ENCODE measurements around the gene KLK10. TPM values are rescaled to one million over a fixed set of nuclear protein-coding genes. Genes with fewer than 3 reads are reported as not detected.

KLK10 gene
- total RNA-seq, 1 donor from 2014 or later: not detected

- H3K27ac Mint-ChIP-seq: no peak overlapping the region
- no peaks in the 10 kb centered on the region for H3K36me3 Mint-ChIP-seq (ENCODE audit: insufficient read depth)
- TF ChIP-seq CTCF (IDR thresholded peaks at IDR 0.05; ENCODE audit: unreplicated experiment): no peak
- no peak overlapping the region for H3K4me3 Mint-ChIP-seq (ENCODE audit: low read depth)
- peaks cover 43% of the 10 kb centered on the region for H3K27me3 Mint-ChIP-seq
- H3K9me3 Mint-ChIP-seq (ENCODE audit: low read depth): peaks cover under 1% of the 10 kb centered on the region
- DNase-seq (ENCODE audit: low spot score, unreplicated experiment): no peak
- no peaks in the 10 kb centered on the region for H3K4me1 Mint-ChIP-seq (ENCODE audit: low read depth)
Measured at GRCh38 chr19:50982186-50982585, 37.3 kb downstream of the KLK10 start.

GRCh38 chr19:50981587-50982146 lies 37.8 kb downstream of the KLK10 start:
- H3K27ac Mint-ChIP-seq: peak overlapping the region; percentile 53
- H3K4me1 Mint-ChIP-seq (ENCODE audit: low read depth): no peaks in the 10 kb centered on the region
- no peak for DNase-seq (ENCODE audit: low spot score, unreplicated experiment)
- H3K9me3 Mint-ChIP-seq (ENCODE audit: low read depth): peaks cover 2% of the 10 kb centered on the region
- H3K27me3 Mint-ChIP-seq: peaks cover 41% of the 10 kb centered on the region
- no peak for TF ChIP-seq CTCF (IDR thresholded peaks at IDR 0.05; ENCODE audit: unreplicated experiment)
- H3K4me3 Mint-ChIP-seq (ENCODE audit: low read depth): no peak overlapping the region
- no peaks in the 10 kb centered on the region for H3K36me3 Mint-ChIP-seq (ENCODE audit: insufficient read depth)

GRCh38 chr19:50980208-50980607 lies 39.3 kb downstream of the KLK10 start:
- peaks cover 33% of the 10 kb centered on the region for H3K27me3 Mint-ChIP-seq
- H3K4me1 Mint-ChIP-seq (ENCODE audit: low read depth): peaks cover 7% of the 10 kb centered on the region
- no peak for TF ChIP-seq CTCF (IDR thresholded peaks at IDR 0.05; ENCODE audit: unreplicated experiment)
- no peak for DNase-seq (ENCODE audit: low spot score, unreplicated experiment)
- H3K4me3 Mint-ChIP-seq (ENCODE audit: low read depth): no peak overlapping the region
- H3K27ac Mint-ChIP-seq: no peak overlapping the region
- H3K9me3 Mint-ChIP-seq (ENCODE audit: low read depth): peaks cover 2% of the 10 kb centered on the region
- no peaks in the 10 kb centered on the region for H3K36me3 Mint-ChIP-seq (ENCODE audit: insufficient read depth)

GRCh38 chr19:50979758-50980157 lies 39.8 kb downstream of the KLK10 start:
- peaks cover 29% of the 10 kb centered on the region for H3K27me3 Mint-ChIP-seq
- no peak for DNase-seq (ENCODE audit: low spot score, unreplicated experiment)
- no peaks in the 10 kb centered on the region for H3K36me3 Mint-ChIP-seq (ENCODE audit: insufficient read depth)
- TF ChIP-seq CTCF (IDR thresholded peaks at IDR 0.05; ENCODE audit: unreplicated experiment): no peak
- peaks cover 7% of the 10 kb centered on the region for H3K4me1 Mint-ChIP-seq (ENCODE audit: low read depth)
- no peak overlapping the region for H3K4me3 Mint-ChIP-seq (ENCODE audit: low read depth)
- H3K9me3 Mint-ChIP-seq (ENCODE audit: low read depth): peaks cover 2% of the 10 kb centered on the region
- H3K27ac Mint-ChIP-seq: no peak overlapping the region

- TF ChIP-seq CTCF (IDR thresholded peaks at IDR 0.05; ENCODE audit: unreplicated experiment): no peak
- Mint-ChIP-seq H3K36me3 (ENCODE audit: insufficient read depth) (no peaks in the 10 kb centered on the region), H3K9me3 (ENCODE audit: low read depth) (peaks cover 2% of the 10 kb centered on the region), H3K27ac (no peak overlapping the region), H3K27me3 (peaks cover 23% of the 10 kb centered on the region), H3K4me1 (ENCODE audit: low read depth) (peaks cover 9% of the 10 kb centered on the region), H3K4me3 (ENCODE audit: low read depth) (no peak overlapping the region)
- DNase-seq (ENCODE audit: low spot score, unreplicated experiment): no peak
Measured at GRCh38 chr19:50978772-50979390, 40.6 kb downstream of the KLK10 start.

Data from progenitor cell of endocrine pancreas (in vitro differentiated cells).